NCI-H524 (cell line): ENCODE measurements around the gene PACS2.

Source experiments
- DNase-seq, 2 experiments: peaks; one replicate each; lab custom pipeline; 2025; lab: John Stamatoyannopoulos, UW

The PACS2 gene

GRCh38 chr14:105388110-105388951 is 73.8 kb downstream of the PACS2 start:
- DNase-seq: no peak

- no peak for DNase-seq
These were observed 74.4 kb downstream of the PACS2 start for GRCh38 chr14:105388976-105389375.

GRCh38 chr14:105389534-105389933 is 75.0 kb downstream of the PACS2 start:
- DNase-seq: no peak

GRCh38 chr14:105389976-105390848 is 75.7 kb downstream of the PACS2 start:
- DNase-seq: no peak

- no peak for DNase-seq
These were observed 76.4 kb downstream of the PACS2 start for GRCh38 chr14:105390849-105391500.

GRCh38 chr14:105391541-105391940 is 77.0 kb downstream of the PACS2 start:
- DNase-seq: no peak

- no peak for DNase-seq
These were observed 77.9 kb downstream of the PACS2 start for GRCh38 chr14:105392131-105393090.

GRCh38 chr14:105393151-105393550 is 78.6 kb downstream of the PACS2 start:
- DNase-seq: no peak

GRCh38 chr14:105394714-105395537 is 80.4 kb downstream of the PACS2 start:
- no peak for DNase-seq

- DNase-seq: no peak
These were observed 80.9 kb downstream of the PACS2 start for GRCh38 chr14:105395538-105395854.

GRCh38 chr14:105397350-105397931 is 82.9 kb downstream of the PACS2 start:
- DNase-seq: no peak

- peak; percentile 85 to 93 for DNase-seq
These were observed 83.6 kb downstream of the PACS2 start, which contains the start of gene TEX22 for GRCh38 chr14:105398044-105398725. TSS of gene TEX22 (plus strand) at chr14:105398538. CDS start at chr14:105399341, 803 bp downstream.

- peak; percentile 79 to 80 for DNase-seq
These were observed 84.3 kb downstream of the PACS2 start for GRCh38 chr14:105398726-105399465.

GRCh38 chr14:105399466-105399775 is 84.9 kb downstream of the PACS2 start:
- no peak for DNase-seq

- no peak for DNase-seq
These were observed 85.5 kb downstream of the PACS2 start for GRCh38 chr14:105400016-105400415.

- no peak for DNase-seq
These were observed 87.2 kb downstream of the PACS2 start for GRCh38 chr14:105401699-105402098.

- no peak for DNase-seq
These were observed 94.0 kb downstream of the PACS2 start for GRCh38 chr14:105408592-105408991.

- no peak for DNase-seq
These were observed 94.8 kb downstream of the PACS2 start for GRCh38 chr14:105409364-105409763.

- DNase-seq: no peak
These were observed 96.1 kb downstream of the PACS2 start for GRCh38 chr14:105410642-105411016.
